ENCODE measurements around the gene PM20D2. TPM values are rescaled to one million over a fixed set of nuclear protein-coding genes. Genes with fewer than 3 reads are reported as not detected.

PM20D2 gene
- total RNA-seq, 1 donor from 2014 or later = 21.5 TPM

DNA sequence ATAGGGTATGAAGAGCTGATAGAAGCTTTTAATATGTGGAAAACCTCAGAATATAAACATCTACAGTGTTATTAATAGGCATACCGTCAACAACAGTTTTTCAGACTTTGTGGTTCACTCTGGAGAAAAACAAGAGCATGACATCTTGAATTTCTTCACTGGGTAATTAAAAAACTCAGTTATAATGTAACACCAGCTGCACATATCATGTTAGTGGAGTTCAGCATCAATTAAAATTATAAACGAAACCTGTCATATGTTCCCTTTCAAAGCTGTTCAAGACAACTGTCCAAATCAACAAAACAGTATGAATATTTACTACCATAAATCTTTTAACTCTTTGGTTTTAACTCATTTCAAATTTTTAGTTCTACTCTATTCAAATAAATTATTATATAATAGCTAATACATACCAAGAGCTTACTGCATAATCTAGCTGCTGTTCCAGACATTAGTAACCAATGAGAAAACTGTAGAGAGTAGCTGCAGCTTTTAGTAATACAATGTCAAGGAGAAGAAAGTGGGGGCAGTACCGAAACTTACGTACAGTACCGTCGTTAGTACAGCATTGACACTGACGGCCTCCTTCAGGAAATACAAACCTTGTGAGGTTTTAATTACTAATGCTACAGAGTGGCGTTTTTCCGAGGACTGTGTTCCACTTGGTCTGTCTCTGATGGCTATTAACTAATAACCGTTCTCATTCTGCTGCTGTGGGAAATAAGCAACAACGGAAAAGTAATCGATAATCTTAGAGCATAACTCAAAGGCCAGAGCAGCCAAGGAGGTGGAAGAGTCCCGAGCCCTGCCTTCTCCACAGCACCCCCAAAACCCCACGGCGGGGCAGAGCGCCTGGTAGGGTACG, 532 bp upstream of the PM20D2 start:
- peak; percentile 41 for DNase-seq (ENCODE audit: low read depth)

DNA sequence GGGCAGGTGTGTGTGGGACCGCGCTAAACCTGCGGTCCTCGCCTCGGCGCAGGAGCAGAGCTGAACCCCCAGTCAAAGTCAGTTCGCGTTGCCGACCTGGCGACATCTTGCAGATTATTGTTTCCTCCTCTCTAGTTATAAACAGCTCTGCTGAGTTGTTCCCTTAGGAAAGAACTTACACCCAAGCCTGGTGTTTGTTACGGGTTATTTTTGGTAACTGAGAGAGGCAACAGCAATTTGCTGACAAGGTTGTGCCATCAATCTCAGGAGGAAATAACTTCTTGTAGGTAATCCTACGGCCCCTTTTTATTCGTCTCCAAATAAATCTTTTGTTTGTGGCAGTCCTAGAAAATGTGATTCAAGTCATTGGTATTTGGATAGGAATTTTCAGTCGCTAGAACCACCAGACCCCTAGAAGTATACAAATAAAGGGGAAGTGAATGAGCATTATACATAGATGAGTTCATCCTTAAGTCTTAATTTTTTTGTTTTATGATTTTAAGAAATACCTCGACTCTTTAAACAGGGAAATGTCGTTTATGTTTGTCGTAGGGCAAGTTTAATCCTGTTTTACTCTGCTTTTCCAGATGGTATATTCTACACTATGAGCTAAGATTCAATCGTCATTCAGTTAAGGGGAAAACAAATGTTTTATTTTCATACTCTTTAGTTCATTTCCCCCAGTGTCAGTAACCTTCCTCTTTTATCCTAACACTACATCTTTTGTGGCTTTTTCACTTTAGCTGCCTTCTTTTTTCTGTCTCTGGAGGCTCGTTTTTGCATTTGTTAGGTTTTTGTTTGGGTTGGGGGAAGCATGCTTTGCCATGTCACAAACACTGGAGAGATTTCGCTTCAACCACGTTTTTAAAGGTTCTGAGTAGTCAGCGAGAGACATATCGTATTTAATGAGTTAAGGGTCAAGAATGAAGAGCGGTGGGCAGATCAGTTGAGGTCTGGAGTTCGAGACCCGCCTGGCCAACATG, 1.2 kb downstream of the PM20D2 start:
- peak; percentile 80 for DNase-seq (ENCODE audit: low read depth)

DNA sequence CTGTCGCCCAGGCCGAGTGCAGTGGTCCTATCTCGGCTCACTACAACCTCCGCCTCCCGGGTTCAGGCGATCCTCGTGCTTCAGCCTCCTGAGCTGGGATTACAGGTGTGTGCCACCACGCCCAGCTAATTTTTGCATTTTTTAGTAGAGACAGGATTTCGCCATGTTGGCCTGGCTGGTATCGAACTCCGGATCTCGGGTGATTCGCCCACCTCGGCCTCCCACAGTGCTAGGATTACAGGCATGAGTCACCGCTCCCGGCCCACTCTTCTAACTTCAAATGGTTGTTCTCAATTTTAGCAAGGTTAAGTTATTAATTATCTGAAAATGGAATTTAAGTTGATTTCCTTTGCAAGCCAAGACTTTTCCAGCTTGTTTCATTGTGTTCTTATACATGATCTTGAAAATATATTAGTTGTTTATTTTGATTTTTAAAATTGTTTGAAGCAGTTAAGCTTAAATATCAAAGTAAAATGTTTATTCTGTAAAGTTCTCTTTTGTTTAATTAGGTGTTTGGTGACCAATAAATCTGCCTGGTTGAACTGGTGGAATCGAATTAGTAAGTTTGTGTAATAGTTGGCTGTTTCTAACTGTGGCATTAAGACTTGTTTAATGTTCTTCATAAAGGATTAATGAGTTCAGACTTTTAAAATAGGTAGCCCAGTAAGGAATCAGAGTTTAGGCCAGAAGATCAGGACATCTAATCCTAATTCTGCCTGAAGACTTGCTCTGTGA, 2.3 kb downstream of the PM20D2 start:
- DNase-seq (ENCODE audit: low read depth) = peak; percentile 51

DNA sequence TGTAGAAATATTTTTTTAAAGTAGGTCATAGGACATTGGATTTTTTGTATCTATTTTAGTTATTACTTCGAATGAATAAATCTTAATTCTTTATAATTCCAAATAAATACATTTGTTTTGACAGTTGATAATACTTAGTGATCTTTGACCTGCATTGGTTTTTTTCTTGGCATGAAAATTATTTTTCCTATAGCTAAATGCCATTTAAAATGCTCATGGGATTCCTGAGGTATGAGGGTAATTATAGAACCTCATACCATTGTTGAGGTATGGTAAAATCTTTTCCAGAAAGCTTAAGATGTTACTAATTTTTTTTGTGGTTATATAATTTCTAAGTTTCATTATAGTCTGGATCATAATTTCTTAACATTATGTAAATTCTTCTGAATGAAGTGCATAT, 8.3 kb downstream of the PM20D2 start:
- no peak for DNase-seq (ENCODE audit: low read depth)

DNA sequence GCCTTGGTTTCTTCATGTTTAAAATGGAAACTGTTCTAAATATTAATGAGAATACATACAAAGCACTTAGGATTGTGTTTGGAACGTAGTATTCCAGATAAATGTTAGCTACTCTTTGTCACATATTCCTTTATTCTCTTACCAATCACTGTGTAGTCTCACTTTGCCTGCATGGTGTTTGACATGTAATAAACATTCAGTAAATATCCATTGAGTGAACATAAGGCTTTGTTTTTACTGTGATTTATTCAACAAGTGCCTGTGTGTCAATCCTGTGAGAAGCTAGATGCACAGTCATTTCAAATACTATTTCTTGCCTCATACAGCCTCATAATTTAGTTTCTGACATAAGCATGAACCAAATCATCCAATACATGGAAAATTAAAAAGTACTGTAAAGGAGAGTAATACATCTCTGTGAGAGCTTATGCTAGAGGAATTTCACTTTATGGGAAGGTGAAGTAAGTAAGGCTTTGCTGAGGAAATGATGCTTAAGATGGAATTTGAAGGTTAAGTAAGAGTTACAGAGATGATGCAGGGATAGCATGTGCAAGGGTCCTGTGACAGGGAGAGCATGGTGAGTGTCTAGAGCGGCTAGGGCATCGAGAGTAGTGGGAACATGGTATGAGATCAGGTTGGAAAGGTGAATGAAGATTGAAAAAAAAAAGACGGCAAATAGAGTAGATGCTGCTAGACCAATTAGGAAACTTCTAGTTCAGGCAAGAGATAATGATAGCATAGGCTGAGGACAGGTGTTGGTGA, 14.7 kb downstream of the PM20D2 start:
- no peak for DNase-seq (ENCODE audit: low read depth)

DNA sequence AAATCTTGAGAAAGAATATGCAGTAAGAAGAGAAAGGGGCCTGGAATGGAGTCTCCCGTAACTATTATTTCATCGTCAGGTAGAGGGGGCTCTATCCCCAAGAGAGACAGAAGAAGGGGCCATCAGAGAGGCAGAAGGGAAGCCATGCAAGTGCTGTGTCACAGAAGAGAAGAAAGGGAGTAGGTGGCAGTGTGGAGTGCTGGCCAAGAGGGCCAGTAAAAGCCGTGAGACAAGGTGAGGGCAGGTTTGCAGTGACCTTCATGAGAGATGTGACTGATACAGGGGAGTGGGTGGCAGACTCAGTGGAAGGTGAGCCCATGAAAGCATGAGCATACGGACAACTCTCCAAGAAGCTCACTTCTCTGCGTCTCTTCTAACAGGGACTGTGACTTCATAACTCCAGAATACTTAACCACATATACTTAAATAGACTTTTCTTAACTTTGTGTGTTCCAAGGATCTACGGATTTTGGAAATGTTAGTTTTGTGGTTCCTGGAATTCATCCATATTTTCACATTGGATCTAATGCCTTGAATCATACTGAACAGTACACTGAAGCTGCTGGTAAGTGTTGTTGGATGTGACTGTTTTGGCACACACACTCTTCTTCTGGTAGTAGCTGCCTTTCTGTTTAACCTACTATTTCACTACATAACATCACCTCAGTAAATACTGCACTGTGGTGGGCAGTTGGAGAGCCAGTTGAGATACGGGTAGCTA, 15.6 kb downstream of the PM20D2 start:
- no peak for DNase-seq (ENCODE audit: low read depth)

DNA sequence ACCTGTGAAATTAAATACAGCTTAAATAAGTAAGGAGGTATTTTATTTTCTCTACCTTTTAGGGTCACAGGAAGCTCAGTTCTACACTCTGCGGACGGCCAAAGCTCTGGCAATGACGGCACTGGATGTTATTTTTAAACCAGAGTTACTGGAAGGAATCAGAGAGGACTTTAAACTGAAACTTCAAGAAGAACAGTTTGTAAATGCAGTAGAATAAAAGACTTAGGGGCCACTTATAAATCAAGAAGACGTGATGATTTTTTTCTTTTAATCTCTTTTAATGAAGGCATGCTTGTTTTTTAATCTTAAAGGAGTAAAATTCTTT, 16.2 kb downstream of the PM20D2 start:
- no peak for DNase-seq (ENCODE audit: low read depth)

DNA sequence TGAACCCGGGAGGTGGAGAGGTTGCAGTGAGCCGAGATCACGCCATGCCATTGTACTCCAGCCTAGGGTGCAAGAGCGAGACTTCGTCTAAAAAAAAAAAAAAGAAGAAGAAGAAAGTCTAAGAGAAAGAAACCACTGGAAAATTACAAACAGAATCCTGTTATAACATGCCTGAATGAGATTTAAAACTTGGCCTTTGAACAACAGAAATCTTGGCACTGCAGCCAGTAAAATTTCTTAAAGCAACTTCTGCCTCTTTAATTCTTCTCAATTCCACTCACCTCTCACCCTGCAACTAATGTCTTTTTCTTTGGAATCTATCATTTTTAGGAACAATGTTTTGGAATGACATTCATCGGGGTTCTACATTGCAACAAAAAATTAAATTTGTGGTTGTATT, 26.3 kb downstream of the PM20D2 start:
- no peak for DNase-seq (ENCODE audit: low read depth)

DNA sequence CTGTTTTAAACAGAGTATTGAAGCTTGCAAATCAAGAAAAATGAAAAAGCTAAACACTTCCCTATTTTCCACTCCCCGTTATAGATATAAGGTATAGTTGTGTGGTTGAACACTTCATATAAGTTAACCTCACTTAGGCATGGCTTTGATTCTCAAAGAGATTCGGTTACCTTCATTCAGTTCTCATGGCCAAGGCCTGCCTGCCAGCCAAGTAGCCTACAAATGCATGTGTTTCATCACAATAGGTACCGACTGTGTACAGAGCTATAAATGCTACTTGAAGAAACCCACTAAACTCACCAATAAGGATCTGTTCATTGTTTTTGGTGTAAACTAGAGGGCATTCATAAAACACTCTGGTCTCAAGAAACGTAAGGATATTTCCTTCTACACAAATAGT, 27.8 kb downstream of the PM20D2 start:
- no peak for DNase-seq (ENCODE audit: low read depth)

DNA sequence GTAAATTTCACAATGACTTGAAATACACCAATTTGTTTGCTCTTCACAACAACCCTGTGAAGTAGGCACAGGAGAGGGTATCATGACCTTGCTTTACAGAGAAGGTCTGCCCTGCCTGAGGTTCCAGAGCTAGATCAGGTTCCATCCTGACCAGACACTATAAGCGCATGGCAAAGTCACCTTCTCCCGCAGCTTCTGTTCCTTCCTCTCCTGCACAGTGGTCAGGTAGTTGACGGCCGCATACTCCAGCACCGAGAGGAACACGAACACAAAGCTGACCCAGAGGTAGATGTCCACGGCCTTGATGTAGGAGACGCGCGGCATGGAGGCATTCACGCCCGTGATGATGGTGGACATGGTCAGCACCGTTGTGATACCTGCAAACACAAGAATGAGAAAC, 34.3 kb downstream of the PM20D2 start:
- no peak for DNase-seq (ENCODE audit: low read depth)

DNA sequence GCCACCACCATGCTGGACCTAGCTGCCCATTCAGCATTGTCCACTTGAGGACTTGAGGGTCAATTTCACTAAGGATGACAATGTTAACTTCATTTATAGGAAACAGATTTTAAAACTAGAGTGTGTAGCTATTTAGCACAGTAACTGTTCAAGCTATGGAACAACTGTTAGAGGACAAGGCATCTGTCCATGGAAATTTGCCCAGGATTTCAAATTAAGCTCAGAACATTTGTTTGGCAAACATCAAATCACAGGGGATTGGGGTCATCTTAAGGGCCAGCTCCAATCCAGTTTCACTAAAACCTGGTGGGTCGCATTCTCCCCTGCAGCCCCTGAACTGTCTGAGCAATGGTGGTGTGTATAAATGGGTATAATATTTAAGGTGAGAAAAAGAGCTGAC, 35.1 kb downstream of the PM20D2 start:
- no peak for DNase-seq (ENCODE audit: low read depth)

DNA sequence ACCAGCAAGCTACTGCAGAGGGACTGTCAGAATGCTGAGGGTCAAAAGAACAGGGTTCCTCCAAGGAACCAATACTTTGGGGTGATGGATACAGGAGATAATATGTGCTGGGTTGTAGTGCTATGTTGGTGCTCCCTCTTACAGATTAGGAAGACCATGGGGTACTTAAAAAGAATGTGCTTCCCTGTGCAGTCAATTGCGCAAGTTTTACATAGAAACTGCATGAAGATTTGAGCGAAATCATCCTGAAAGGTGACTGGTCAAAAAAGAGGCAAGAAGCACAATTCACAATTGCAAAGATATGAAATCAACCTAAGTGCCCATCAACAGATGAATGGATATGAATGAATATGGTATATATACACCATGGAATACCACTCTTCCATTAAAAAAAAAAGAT, 37.4 kb downstream of the PM20D2 start:
- DNase-seq (ENCODE audit: low read depth) = no peak

DNA sequence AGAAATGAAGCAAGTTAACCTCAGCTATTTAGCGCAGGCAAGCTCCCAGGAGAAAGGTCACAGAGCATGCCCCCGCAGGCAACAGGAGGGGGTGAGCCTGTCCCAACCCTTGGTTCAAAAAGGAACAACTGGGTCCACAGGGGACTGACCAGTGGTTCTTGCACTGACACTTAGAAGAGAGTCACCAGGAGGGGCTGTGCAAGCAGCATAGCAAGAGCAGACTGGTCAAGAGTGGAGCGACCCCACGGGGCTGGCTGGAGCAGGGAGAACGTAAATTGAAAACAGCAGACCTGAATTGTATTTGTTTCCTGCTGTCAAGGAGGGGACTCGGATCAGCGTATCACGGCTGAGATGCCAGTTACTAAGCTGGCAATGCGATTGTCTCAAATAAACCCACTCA, 38.5 kb downstream of the PM20D2 start:
- DNase-seq (ENCODE audit: low read depth) = no peak

DNA sequence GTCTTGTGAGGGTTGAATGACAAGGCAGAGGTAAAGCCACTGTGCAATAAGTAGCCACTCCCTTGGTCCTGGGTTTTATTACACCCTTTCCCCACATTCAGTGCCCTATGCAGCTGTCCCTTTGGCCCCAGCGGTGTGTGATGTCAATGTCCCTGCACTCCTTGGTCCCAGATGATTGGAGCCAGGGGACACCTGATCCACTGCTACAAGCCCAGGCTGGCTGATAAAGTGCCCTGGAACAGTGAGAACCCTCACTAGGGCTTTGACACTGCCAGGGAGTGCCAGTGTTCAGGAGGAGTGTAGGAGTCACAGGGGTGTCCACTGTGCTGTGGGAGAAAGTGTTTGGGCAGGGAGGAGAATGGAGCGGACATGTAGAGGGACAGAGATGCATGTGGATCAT, 40.9 kb downstream of the PM20D2 start:
- no peak for DNase-seq (ENCODE audit: low read depth)

DNA sequence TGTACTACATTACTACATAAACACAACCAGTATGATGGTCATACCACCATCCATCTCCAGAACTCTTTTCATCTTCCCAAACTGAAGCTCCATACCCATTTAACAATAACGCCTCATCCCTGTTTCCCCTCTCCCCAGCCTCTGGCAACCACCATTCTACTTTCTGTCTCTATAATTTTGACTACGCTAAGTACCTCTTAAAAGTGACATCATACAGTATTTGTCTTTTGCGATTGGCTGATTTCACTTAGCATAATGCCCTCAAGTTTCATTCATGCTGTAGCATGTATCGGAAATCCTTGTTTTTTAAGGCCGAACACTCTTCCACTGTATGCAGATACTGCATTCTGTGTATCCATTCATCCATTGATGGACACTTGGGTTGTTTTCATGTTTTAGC, 41.6 kb downstream of the PM20D2 start:
- DNase-seq (ENCODE audit: low read depth) = no peak

DNA sequence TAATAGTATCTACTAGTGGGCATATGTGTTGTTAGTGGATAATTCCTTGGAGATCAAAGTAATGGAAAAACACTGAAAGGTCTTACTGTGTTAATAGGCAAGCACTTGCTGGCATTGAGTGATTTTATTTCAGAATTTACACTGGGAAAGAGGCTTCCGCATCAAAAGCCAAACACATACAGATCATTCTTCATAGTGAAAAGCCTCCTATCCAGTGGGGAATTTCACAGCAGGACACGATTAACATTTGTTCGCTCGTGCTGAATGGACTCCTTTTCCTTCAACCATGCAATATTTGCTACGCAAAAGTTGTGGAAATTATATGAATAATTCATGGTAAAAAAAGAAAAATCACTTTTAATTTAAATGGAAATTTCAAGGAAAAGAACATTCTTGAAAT, 44.9 kb downstream of the PM20D2 start:
- no peak for DNase-seq (ENCODE audit: low read depth)

DNA sequence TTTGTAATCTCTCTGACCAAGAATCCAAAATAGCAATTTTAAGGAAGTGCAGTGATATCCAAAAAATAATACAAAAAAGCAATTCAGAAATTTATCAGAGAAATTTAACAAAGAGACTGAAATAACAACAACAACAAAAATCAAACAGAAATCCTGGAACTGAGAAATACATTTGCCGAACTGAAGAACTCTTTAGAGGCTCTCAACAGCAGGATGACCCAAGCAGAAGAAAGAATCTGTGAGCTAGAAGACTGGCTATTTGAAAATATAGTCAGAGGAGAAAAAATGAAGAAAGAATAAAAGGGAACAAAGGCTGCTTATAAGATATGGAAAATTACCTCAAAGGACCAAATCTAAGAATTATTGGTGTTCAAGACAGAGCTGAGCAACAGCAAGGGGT, 48.7 kb downstream of the PM20D2 start:
- DNase-seq (ENCODE audit: low read depth) = no peak

DNA sequence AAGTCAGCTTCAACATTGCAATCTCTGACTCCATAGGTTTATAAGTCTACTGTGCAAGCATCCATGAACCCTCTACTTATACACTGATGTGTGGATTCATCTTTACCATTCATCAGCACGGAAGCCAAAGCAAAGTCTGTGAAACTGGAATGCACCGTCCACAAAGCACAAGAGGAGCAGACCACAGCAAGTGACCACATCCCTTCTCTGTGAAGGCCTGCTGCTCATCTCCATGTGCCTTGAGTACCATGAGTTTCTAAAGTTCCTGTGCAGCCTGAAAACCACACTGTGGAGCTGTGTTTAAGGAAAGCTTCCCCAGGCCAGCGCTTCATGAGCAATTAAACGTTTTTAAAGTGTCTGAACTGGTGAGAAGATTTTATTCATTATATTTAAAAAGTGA, 51.3 kb downstream of the PM20D2 start:
- no peak for DNase-seq (ENCODE audit: low read depth)

DNA sequence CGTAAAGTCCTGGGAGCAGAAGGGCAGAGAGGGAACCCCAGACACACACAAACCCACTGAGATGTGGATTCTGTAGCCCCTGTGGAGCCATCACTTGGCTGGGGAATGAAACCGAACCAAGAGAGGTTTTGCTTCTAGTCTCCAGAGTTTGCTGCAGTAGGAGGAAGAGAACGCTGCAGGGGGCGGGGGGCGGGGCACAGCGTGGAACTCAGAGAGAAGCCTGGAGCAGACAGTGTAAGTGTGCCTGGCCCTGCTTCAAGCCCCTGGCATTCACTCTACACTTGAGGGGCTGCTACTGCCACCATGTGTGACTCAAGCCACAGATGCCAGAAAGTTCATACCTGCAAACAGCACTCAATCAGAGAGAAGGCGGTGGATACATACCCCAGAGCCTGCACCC, 52.4 kb downstream of the PM20D2 start:
- no peak for DNase-seq (ENCODE audit: low read depth)

DNA sequence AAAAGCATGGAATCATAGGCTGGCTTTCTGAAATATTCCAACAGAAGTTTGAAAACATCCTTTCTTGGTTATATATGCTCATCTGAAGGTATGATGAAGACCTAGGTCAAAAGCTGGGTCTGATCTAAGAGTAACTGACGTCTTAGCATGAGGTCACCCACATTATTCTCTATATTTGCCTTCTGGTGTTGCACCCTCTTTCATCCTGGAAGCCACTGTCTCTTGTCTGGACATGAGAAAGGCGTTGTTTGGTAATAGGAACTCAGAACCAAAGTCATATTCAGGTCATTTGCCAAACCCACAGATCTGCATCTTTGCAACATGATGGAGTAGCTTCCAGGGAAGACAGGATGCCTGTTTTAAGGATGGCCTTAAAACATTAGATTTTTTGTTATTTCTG, 53.7 kb downstream of the PM20D2 start:
- DNase-seq (ENCODE audit: low read depth) = no peak

DNA sequence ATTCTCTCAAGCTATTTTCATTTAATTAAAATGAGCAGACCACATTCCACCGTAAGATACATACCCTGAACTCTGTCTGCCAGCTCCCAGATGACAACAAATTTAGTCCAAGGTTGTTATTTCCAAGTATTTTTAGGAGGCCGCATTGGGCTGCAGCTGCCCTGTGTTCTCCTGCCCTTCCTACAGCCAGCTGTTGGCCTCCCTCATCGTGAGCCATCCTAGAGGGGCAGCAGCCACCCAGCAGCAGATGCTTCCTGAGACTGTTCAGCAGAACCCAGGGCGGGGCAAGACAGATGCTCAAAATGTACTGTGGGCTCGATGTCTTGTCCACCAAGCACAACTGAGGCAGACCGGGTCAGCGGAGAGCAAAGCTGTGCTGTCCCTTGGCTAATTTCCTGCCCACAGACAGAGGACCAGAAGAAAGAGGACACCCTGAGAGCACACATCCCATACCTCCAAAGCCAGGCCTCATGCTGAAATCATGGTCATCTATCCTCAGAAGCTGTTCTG, 54.9 kb downstream of the PM20D2 start:
- DNase-seq (ENCODE audit: low read depth) = no peak
